H1 (cell line): Measurements from ENCODE around the gene ADA. TPM values are rescaled to one million over a fixed set of nuclear protein-coding genes. Genes with fewer than 3 reads are reported as not detected.

Experiments used
- CTCF ChIA-PET: fragments of 300-600 bp; sonication (Branson Sonifier 250); formaldehyde crosslinking; loops from one replicate; lab custom pipeline; 2021; ENCODE audit not compliant: partially characterized antibody; lab: Charles Lee
- POLR2A ChIA-PET: fragments of 300-600 bp; sonication (Branson Sonifier 250); formaldehyde crosslinking; loops from one replicate; lab custom pipeline; 2021; ENCODE audit warnings: inconsistent platforms; ENCODE audit not compliant: partially characterized antibody; lab: Charles Lee
- DNase-seq, 2 experiments: peaks; one replicate each; pipeline versions ENCODE4 v3.0.0 to v3.0.0-alpha.2; 2010 to 2022; ENCODE audit warnings: low spot score in 2 of 2, low read depth in 1 of 2, mixed read lengths in 1 of 2
- FAIRE-seq: peaks from 2 replicates; lab custom pipeline; 2011; peaks lifted over from hg19 to GRCh38; lab: Jason Lieb, UNC
- H2AFZ ChIP-seq: 2 replicates; pipeline ENCODE4 v1.8.1; 2012; ENCODE audit warnings: low read length, inconsistent platforms
- H2AK5ac ChIP-seq: 2 replicates; pipeline ENCODE4 v1.6.1; 2013; ENCODE audit warnings: low read depth, low read length
- H2BK120ac ChIP-seq: replicated peaks from 2 replicates; pipeline ENCODE3; 2013; ENCODE audit warnings: low read depth, low read length, inconsistent platforms
- H2BK12ac ChIP-seq: 2 replicates; pipeline ENCODE4 v1.6.1; 2013; ENCODE audit warnings: low read depth, low read length
- H2BK15ac ChIP-seq: 2 replicates; pipeline ENCODE4 v1.6.1; 2013; ENCODE audit warnings: low read length
- H2BK20ac ChIP-seq: 2 replicates; pipeline ENCODE4 v1.6.1; 2013; ENCODE audit warnings: low read length
- H2BK5ac ChIP-seq: 2 replicates; pipeline ENCODE4 v1.6.1; 2013; ENCODE audit warnings: low read depth, low read length
- H3K14ac ChIP-seq: 2 replicates; pipeline ENCODE4 v1.6.1; 2013; ENCODE audit warnings: inconsistent platforms; ENCODE audit not compliant: insufficient read length
- H3K18ac ChIP-seq: 2 replicates; pipeline ENCODE4 v1.6.1; 2013; ENCODE audit warnings: low read length; ENCODE audit errors: extremely low read depth
- H3K23ac ChIP-seq: 2 replicates; pipeline ENCODE4 v1.6.1; 2013; ENCODE audit warnings: inconsistent platforms; ENCODE audit not compliant: insufficient read length
- H3K23me2 ChIP-seq: 2 replicates; pipeline ENCODE4 v1.6.1; 2013; ENCODE audit warnings: low read depth, low read length
- H3K27ac ChIP-seq: 2 replicates; pipeline ENCODE4 v1.6.1; 2011; ENCODE audit warnings: low read depth, low read length, inconsistent platforms
- H3K27me3 ChIP-seq, 4 experiments: replicated peaks in 1 of 4; 1 replicate in 1 of 4; 2 replicates in 3 of 4; pipeline versions ENCODE4 v1.6.1 to v1.8.1; 2011 to 2013; ENCODE audit warnings: low read length in 3 of 4, mild to moderate bottlenecking in 3 of 4, inconsistent platforms in 2 of 4, mixed read lengths in 2 of 4, moderate library complexity in 1 of 4; ENCODE audit not compliant: control insufficient read depth in 3 of 4, insufficient read depth in 3 of 4; ENCODE audit errors: extremely low read depth in 1 of 4
- H3K36me3 ChIP-seq, 4 experiments: 2 replicates each; pipeline versions ENCODE4 v1.6.1 to v1.8.1; 2011 to 2013; ENCODE audit warnings: mild to moderate bottlenecking in 4 of 4, low read length in 3 of 4, moderate library complexity in 2 of 4, control low read depth in 1 of 4, inconsistent platforms in 1 of 4; ENCODE audit not compliant: insufficient read depth in 4 of 4, control insufficient read depth in 2 of 4
- H3K4ac ChIP-seq: replicated peaks from 2 replicates; pipeline ENCODE3; 2013; ENCODE audit warnings: low read length, low read depth, mixed read lengths, inconsistent platforms; ENCODE audit not compliant: insufficient read length
- H3K4me1 ChIP-seq, 4 experiments: replicated peaks in 1 of 4; 1 replicate in 1 of 4; 2 replicates in 3 of 4; pipeline versions ENCODE4 v1.6.1 to v1.8.1; 2011 to 2013; ENCODE audit warnings: low read length in 3 of 4, inconsistent platforms in 2 of 4, mixed read lengths in 1 of 4; ENCODE audit not compliant: insufficient read depth in 4 of 4, control insufficient read depth in 3 of 4
- H3K4me2 ChIP-seq, 2 experiments: 2 replicates each; pipeline versions ENCODE4 v1.6.1 to v1.8.1; 2011 to 2013; ENCODE audit warnings: low read depth in 2 of 2, low read length in 2 of 2, control low read depth in 1 of 2, inconsistent platforms in 1 of 2, mild to moderate bottlenecking in 1 of 2; ENCODE audit not compliant: insufficient read depth in 1 of 2
- H3K4me3 ChIP-seq, 4 experiments: fragments of 200-600, 300-600 bp in 1 of 4; sonication (generic), shearing (Covaris generic), sonication (Bioruptor Twin) in 1 of 4; 2 replicates each; pipeline versions ENCODE4 v1.5.1 to v1.8.1; 2011 to 2016; ENCODE audit warnings: low read length in 4 of 4, low read depth in 3 of 4, control low read depth in 2 of 4, inconsistent platforms in 2 of 4, mild to moderate bottlenecking in 2 of 4, mixed read lengths in 1 of 4, moderate library complexity in 1 of 4; ENCODE audit not compliant: insufficient read depth in 2 of 4; ENCODE audit errors: extremely low read depth in 1 of 4
- H3K56ac ChIP-seq: replicated peaks from 2 replicates; pipeline ENCODE3; 2013; ENCODE audit warnings: low read depth, mild to moderate bottlenecking, mixed read lengths, low read length, inconsistent platforms; ENCODE audit not compliant: insufficient read length
- H3K79me1 ChIP-seq: 2 replicates; pipeline ENCODE4 v1.6.1; 2013; ENCODE audit warnings: low read depth, low read length, control low read depth
- H3K79me2 ChIP-seq, 2 experiments: 2 replicates each; pipeline versions ENCODE4 v1.6.1 to v1.8.1; 2012 to 2013; ENCODE audit warnings: low read length in 2 of 2, mild to moderate bottlenecking in 2 of 2, inconsistent platforms in 1 of 2; ENCODE audit not compliant: insufficient read depth in 2 of 2, control insufficient read depth in 1 of 2
- H3K9ac ChIP-seq, 4 experiments: replicated peaks in 1 of 4; 1 replicate in 1 of 4; 2 replicates in 3 of 4; pipeline versions ENCODE4 v1.6.1 to v1.8.1; 2011 to 2013; ENCODE audit warnings: low read depth in 3 of 4, low read length in 3 of 4, control low read depth in 2 of 4, mild to moderate bottlenecking in 2 of 4, moderate library complexity in 2 of 4, inconsistent platforms in 1 of 4; ENCODE audit errors: extremely low read depth in 1 of 4
- H3K9me3 ChIP-seq, 2 experiments: 2 replicates each; pipeline versions ENCODE4 v1.6.1 to v1.8.1; 2012 to 2013; ENCODE audit warnings: mild to moderate bottlenecking in 2 of 2, moderate library complexity in 2 of 2, control low read depth in 1 of 2, inconsistent platforms in 1 of 2, low read depth in 1 of 2, low read length in 1 of 2, mixed read lengths in 1 of 2; ENCODE audit not compliant: insufficient read depth in 2 of 2
- H4K20me1 ChIP-seq, 2 experiments: replicated peaks in 1 of 2; 2 replicates each; pipeline versions ENCODE3 to v1.8.1; 2011 to 2013; ENCODE audit warnings: inconsistent platforms in 2 of 2, low read length in 2 of 2, mild to moderate bottlenecking in 1 of 2; ENCODE audit not compliant: insufficient read depth in 2 of 2, control insufficient read depth in 1 of 2
- H4K5ac ChIP-seq: 2 replicates; pipeline ENCODE4 v1.6.1; 2013; ENCODE audit warnings: low read length, low read depth, mixed read lengths, inconsistent platforms; ENCODE audit not compliant: insufficient read length
- H4K8ac ChIP-seq: 2 replicates; pipeline ENCODE4 v1.8.0; 2013; ENCODE audit warnings: mild to moderate bottlenecking, moderate library complexity, low read length, inconsistent platforms; ENCODE audit not compliant: insufficient read depth; ENCODE audit errors: extremely low read depth
- H4K91ac ChIP-seq: replicated peaks from 2 replicates; pipeline ENCODE3; 2013; ENCODE audit warnings: low read length, mixed read lengths, inconsistent platforms; ENCODE audit not compliant: insufficient read length
- EGR1 ChIP-seq: IDR thresholded peaks from 2 replicates; pipeline ENCODE4 v1.6.1; 2011; ENCODE audit warnings: low read depth, low read length, borderline replicate concordance
- EP300 ChIP-seq, 2 experiments: IDR thresholded peaks; 1 replicate in 1 of 2; 2 replicates in 1 of 2; pipeline ENCODE4 v1.6.1; 2011 to 2012; ENCODE audit warnings: low read depth in 2 of 2, low read length in 2 of 2, mild to moderate bottlenecking in 2 of 2, borderline replicate concordance in 1 of 2, inconsistent platforms in 1 of 2, moderate library complexity in 1 of 2
- USF2 ChIP-seq: IDR thresholded peaks from 2 replicates; pipeline ENCODE4 v1.6.1; 2011; ENCODE audit warnings: low read length, improper control_type of control experiment
- ZNF274 ChIP-seq: IDR thresholded peaks from 2 replicates; pipeline ENCODE4 v1.7.0; 2012; ENCODE audit warnings: low read length, borderline replicate concordance; ENCODE audit errors: extremely low read depth
- WGBS, 2 experiments: shearing (Covaris generic) in 1 of 2; methylation state at CpG; one replicate each; pipeline versions ENCODE4 v1.1.6 to v1.1.7; 2013 to 2015; ENCODE audit warnings: low lambda C conversion rate in 2 of 2, mixed read lengths in 2 of 2, inconsistent platforms in 1 of 2, low coverage in 1 of 2, missing lambda C conversion rate in 1 of 2; ENCODE audit not compliant: insufficient replicate concordance in 2 of 2, insufficient coverage in 1 of 2, insufficient read length in 1 of 2; ENCODE audit errors: extremely low coverage in 1 of 2, missing lambda C conversion rate in 1 of 2; 5-methylcytosine and 5-hydroxymethylcytosine counted together
- polyA plus RNA-seq, 7 experiments: library from polyadenylated mRNA; depleted of rRNA in 3 of 7; stranded (reverse) in 5 of 7; unstranded in 2 of 7; fragments of >200 nt in 5 of 7; fragments of 200-250 nt in 2 of 7; gene quantifications; 1 replicate in 5 of 7; 2 replicates in 1 of 7; 4 replicates in 1 of 7; pipeline versions ENCODE4 v1.2.1 to v1.2.3, GENCODE V29; 2011 to 2013; ENCODE audit warnings: missing spikeins in 2 of 7, mixed read lengths in 2 of 7
- total RNA-seq: library from RNA; stranded (reverse); fragmentation: NEBNext Ultra II Directional; extraction: Animal tissue kit (Norgen Biotek cat#: 25700); gene quantifications from 2 replicates; pipeline ENCODE4 v1.2.1, GENCODE V29; 2021

Gene ADA
- total and polyA plus RNA-seq, 2 of the 8 experiments (the other 6 are each of a cell fraction or from before 2014, with no cell fraction given), result 19.9 to 32.8 TPM

DNA sequence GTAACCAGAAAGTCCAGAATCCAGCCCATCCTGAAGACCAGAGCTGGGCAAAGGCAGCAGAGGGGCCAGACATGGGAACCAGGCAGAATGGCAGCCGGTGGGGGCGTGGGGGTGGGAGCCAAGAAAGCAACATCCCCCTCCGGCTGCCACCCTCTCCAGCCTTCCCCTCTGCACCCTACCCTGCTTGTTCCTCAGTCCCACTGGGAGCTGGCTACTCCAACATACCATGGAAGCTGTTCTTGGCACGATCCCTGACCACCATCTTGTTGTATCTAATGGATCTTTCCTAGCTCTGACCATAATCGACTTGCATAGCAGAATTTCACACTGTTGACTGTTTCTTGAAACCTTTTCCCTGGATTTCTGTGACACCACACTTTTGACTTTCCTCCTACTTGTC lies 30.2 kb downstream of the ADA start:
- Histone ChIP-seq H3K18ac (no peak overlapping the region), H2BK20ac (no peak overlapping the region), H2AK5ac (no peak overlapping the region), H4K5ac (no peak overlapping the region), H3K23me2 (no peaks in the 10 kb centered on the region), H3K4me3 (no peak overlapping the region), H2BK12ac (no peak overlapping the region), H3K27me3 (peaks cover 0 to 3% (median 0%) of the 10 kb centered on the region in 4 experiments; a peak in 3 of 7 replicates), H4K20me1 (peaks cover 3 to 12% of the 10 kb centered on the region in 2 experiments), H4K8ac (no peak overlapping the region), H3K27ac (no peak overlapping the region), H3K9me3 (no peaks in the 10 kb centered on the region), H3K36me3 (peaks cover 4 to 10% (median 7%) of the 10 kb centered on the region in 4 experiments; a peak in 5 of 8 replicates), H3K9ac (no peak overlapping the region), H3K79me2 (no peaks in the 10 kb centered on the region), H3K4ac (no peak overlapping the region), H2AFZ (no peak overlapping the region), H3K23ac (no peak overlapping the region), H3K14ac (no peak overlapping the region), H2BK120ac (no peak overlapping the region), H2BK5ac (no peak overlapping the region), H3K4me2 (no peak overlapping the region), H3K79me1 (no peaks in the 10 kb centered on the region), H2BK15ac (no peak overlapping the region), H3K56ac (no peak overlapping the region), H3K4me1 (peaks cover 0 to 15% (median 7%) of the 10 kb centered on the region in 4 experiments; a peak in 5 of 7 replicates), H4K91ac (no peak overlapping the region)
- FAIRE-seq (no peak), DNase-seq (no peak)
- 82% methylated on average over 5 of the region's 5 CpGs; no CpG with 5 or more reads in 1 of the 2 experiments for WGBS, 2 experiments
- CTCF ChIA-PET, result no interaction called here
- POLR2A ChIA-PET, result no interaction called here
- TF ChIP-seq EGR1 (no peak), USF2 (no peak), EP300 (IDR thresholded peaks at IDR 0.05; ENCODE audit: borderline replicate concordance in 1 of 2, low read depth in 2 of 2, low read length in 2 of 2) (no peak), ZNF274 (no peak)
